GM03348 (cell line): Measurements from ENCODE around the gene SLC22A24.
"Not testable (repeated sequence)": the region's sequence is repeated elsewhere in the genome, so short reads cannot be mapped to it uniquely, and the experiment has no call there.

Experiments used
- DNase-seq: peaks from one replicate; pipeline ENCODE4 v3.0.0; 2012; ENCODE audit warnings: low spot score

The SLC22A24 gene, protein sequence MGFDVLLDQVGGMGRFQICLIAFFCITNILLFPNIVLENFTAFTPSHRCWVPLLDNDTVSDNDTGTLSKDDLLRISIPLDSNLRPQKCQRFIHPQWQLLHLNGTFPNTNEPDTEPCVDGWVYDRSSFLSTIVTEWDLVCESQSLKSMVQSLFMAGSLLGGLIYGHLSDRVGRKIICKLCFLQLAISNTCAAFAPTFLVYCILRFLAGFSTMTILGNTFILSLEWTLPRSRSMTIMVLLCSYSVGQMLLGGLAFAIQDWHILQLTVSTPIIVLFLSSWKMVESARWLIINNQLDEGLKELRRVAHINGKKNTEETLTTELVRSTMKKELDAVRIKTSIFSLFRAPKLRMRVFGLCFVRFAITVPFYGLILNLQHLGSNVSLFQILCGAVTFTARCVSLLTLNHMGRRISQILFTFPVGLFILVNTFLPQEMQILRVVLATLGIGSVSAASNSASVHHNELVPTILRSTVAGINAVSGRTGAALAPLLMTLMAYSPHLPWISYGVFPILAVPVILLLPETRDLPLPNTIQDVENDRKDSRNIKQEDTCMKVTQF

DNA sequence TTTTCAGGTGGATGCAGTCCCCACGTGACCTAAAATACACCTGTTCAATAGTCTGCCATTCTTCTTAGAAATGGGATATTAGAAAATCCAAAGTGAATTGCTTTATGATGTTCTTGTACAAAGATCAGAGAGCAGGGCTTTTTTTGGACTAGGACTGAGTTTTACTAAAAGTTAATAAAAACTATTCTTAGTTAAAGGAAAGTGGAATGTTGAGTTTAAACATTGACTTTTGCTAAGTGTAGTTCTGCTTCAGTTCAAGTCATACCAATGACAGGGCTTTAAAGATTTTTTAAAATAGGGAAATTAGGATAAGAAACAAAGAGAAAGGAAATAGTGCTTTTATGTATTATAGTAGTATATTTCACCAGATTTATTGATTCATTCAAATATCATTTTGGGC lies at the start of gene SLC22A24:
Gene SLC22A24 (minus strand): TSS at position 101 of the 400 bp plus-strand sequence. CDS start 442 bp downstream, outside the sequence.
- DNase-seq: no peak

DNA sequence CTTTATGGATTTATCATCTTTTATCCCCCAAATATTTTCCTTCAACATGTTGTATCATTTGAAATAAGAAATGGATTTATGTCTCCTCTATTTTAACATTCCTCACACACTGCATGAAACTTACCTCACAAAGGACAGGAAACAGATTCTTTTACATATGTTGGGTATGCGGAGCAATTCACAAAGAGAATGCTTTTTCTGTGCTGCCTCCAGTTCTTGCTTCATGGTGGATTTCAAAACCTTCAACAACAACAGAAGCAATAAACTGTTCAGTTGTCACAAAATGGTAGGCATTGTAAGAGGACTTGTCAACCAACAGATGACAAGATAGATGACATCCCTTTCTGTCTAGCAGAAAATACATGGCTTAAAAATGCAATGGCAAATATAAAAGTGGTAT lies 36.5 kb upstream of the SLC22A24 start:
- DNase-seq: no peak

DNA sequence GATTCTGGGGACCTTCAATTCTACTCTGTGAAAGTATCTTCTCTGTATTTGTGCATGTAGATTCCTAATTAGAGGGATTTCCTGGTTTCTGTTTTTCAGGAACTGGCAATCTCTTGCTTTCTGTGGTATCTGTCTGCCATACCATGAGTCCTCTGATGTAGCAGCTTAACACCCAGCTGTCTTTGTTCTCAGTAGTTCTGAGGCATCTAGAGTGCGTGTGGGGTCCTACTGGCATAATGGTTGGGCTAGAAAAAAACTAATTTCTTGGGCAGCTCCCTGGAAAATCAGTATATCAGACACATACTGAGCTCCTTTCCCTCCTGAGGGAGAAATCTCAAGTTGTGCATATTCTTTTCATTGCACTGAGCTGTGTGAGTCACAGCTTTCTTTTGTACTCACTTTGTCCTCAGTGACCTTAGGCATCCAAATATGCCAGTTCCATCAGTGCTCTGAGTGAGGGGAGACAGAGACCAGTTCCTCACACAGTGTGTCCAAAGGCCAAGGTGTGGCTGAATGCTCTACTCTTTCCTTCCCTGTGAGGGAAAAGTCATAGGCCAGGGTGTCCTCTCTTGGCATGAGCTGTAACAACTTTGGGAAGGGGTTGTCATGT lies 35.5 kb upstream of the SLC22A24 start:
- no peak for DNase-seq

DNA sequence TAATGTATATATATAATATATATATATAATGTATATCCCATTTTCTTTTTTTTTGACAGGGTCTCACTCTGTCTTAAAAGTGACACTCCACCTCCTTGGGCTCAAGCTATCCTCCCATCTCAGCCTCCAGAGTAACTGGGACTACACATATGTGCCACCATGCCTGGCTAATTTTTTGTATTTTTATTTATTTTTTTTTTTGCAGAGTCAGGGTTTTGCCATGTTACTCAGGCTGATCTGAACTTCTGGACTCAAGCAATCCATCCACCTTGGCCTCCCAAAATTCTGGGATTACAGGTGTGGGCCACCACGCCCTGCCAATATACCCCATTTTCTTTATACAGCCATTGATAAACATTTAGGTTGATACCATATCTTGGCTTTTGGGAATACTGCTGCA lies 33.9 kb upstream of the SLC22A24 start:
- DNase-seq: no peak

DNA sequence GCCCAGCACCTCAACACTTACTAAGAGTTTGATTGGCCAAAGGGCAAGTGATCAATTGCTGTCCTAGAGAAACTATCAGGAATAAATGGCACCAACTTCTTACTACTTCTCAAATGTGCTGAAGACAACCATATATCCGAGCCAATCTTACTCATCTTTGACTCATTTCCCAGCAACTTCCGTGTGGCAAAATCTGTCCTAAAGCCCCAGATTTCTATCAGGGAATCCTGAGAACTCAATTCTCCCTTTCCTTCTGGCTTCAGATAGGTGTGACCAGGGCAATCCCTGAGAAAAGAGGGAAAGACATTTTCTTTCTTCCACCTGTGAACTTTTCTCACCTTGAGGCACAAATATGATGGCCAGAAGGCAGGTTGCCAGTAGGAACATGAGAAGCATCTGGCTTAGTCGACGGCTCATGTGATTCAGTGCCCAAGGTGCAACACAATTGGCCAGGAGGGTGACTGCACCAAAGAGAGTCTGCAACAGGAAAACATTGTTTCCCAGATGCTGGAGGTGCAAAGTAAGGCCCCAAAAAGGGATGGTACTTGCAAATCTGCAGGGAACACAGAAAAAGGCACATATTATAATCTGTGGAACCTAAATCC lies 21.8 kb upstream of the SLC22A24 start:
- no peak for DNase-seq

DNA sequence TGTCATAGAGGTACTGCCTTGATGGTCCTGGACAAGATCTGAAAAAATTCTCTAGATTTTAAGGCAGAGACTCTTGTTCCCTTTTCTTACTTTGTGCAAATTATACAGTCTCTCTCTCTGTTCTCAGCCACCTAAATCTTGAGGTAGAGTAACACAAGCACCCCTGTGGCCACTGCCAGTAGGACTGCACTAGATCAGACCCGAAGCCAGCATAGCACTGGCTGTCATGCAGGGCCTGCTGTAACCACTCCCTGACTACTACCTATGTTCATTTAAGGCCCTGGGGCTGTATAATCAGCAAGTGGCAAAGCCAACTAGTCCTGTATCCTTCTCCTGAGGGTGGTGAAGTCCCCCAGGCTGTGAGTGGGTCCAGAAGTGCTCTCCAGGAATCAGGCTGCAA lies 11.8 kb upstream of the SLC22A24 start:
- no peak for DNase-seq

DNA sequence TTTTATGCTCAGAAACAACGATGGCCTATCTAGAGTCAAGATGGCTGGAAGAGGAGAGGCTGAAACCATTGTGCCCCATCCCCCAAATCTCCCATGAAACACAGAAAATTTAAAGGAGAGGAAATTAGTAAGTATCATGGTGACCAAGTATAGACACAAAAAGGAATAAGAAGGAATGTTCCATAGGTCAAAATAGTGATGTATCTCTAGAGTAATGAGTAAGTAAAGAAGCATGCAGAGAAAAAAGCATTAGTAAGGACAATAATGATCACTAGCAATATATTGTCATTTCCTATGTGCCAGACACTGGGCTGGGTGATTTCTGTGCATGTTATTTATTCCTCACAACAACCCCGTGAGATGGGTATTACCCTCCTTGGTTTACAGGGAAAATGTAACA lies 2.6 kb upstream of the SLC22A24 start:
- DNase-seq: no peak

DNA sequence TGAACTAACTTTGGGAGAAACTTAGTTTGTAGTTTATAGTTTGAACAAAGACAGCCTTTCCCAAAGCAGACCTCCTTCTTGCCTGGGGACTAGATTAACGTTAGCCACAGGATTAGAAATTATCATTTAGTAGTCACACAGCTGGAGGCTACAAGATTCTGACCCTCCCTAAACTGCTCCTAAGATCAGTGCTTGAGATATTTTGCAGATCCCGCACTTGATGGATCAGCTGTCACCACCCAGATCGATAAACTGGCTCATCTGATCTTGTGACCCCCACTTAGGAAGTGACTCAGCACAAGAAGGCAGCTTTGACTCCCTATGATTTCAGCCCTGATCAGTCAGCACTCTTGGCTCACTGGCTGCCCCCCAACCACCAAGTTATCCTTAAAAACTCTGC lies 1.6 kb downstream of the SLC22A24 start:
- no peak for DNase-seq

DNA sequence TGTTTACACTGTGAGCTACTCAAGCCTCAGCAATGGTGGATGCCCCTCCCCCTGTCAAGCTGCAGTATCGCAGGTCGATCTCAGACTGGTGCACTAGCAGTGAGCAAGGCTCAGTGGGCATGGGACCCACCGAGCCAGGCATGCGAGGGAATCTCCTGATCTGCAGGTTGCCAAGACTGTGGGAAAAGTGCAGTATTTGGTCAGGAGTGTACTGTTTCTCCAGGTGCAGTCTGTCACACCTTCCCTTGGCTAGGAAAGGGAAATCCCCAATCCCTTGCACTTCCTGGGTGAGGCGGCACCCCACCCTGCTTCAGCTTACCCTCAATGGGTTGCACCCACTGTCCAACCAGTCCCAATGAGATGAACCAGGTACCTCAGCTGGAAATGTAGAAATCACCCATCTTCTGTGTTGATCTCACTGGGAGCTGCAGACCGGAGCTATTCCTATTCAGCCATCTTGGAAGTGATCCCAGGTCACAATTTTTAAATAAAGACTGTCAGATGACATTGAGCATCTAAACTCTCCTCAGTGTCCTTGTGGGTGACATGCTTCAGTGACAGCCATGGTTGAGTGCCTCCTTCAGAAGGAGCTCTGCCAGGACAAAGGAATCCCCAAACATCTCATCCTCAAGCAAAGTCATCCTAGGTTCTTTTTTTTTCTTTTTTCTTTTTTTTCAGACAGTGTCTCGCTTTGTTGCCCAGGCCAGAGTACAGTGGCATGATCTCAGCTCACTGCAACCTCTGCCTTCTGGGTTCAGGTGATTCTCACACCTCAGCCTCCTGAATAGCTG lies 10.8 kb downstream of the SLC22A24 start:
- DNase-seq: no peak

DNA sequence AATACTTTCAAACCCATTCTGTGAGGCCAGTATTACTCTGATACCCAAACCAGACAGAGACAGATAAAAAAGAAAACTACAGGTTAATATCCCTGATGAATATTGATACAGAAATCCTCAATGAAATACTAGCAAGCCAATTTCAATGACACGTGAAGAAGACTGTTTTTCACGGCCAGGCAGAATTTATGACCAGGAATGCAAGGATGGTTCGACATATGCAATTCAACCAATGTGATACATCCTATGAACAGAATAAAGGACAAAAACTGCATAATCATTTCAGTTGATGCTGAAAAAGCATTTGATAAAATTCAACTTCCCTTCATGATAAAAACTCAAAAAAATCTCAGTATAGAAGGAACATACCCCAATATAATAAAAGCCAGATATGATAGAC lies 44.5 kb downstream of the SLC22A24 start:
- no peak for DNase-seq

DNA sequence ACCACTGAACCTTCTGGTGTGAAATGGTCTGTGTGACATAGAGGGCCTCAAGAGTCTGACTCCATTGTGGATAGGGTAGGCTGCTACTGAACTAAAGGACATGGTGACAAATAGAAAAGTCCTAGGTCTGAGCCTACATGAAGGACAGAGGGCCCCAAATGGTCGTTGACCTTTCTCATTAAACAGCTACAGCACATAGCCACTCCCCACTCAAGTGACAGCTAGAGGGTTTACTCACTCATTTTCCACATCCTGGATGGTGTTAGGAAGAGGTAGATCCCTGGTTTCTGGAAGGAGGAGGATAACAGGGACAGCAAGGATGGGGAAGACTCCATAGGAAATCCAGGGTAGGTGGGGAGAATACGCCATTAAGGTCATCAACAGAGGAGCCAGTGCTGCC lies 63.3 kb downstream of the SLC22A24 start:
- DNase-seq: no peak

DNA sequence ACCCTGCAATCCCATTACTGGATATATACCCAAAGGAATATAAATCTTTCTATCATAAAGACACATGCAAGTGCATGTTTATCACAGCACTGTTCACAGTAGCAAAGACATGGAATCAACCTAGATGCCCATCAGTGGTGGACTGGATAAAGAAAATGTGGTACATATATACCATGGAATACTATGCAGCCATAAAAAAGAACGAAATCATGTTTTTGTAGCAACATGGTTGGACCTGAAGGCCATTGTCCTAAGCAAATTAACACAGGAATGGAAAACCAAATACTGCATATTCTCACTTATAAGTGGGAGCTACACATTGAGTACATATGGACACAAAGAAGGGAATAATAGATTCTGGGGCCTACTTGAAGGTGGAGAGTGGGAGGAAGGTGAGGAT lies 97.8 kb downstream of the SLC22A24 start:
- DNase-seq: not testable (repeated sequence)

DNA sequence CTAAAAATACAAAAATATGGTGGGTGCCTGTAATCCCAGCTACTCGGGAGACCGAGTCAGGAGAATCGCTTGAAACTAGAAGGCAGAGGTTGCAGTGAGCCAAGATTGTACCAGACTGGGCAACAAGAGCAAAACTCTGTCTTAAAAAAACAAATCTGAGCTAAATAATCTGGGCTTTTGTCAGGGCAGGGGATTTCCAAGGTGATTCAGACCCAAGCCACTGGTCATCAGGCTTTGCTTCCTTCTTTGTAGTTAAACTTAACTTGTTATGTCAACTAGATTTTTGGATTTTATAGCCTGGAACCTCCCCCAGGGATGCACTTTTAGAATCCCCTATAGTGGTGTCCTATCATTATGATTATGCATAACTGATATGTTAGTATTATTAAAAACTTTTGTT lies 101.4 kb downstream of the SLC22A24 start:
- no peak for DNase-seq

DNA sequence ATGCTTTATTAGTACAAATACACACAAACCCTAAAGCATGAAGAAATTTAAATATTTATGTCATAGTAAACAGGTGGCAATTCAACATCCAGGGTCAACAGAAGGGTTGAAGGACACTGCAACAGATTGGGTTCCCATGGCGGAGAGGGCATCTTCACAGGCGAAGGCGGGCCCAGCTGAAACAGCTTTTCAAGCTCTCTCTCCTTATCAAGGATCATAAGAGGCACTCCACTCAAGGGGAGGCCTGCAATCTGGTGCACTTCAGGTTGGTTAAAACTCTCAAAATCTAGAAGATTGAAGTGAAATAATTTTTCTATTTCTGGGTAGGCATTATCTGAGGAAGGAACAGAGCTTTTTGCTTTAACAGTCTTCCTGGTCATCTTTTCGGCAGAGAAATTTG lies 111.6 kb downstream of the SLC22A24 start:
- DNase-seq: no peak
